Mucosa of rectum (tissue), 2 donors: Measurements from ENCODE around the gene GRIA3.
"Not testable (repeated sequence)": the region's sequence is repeated elsewhere in the genome, so short reads cannot be mapped to it uniquely, and the experiment has no call there.

Experiments
- H3K27ac ChIP-seq, 2 donors: one replicate each; pipeline ENCODE4 v1.7.0; 2013; ENCODE audit warnings: inconsistent platforms in 2 of 2, low read depth in 2 of 2, low read length in 2 of 2
- H3K27me3 ChIP-seq, 2 donors: one replicate each; pipeline ENCODE4 v1.7.0; 2013; ENCODE audit warnings: low read length in 2 of 2; ENCODE audit not compliant: control insufficient read depth in 2 of 2, insufficient read depth in 2 of 2
- H3K36me3 ChIP-seq, 2 donors: one replicate each; pipeline ENCODE4 v1.7.0; 2013; ENCODE audit warnings: low read length in 2 of 2; ENCODE audit not compliant: control insufficient read depth in 2 of 2, insufficient read depth in 2 of 2
- H3K4me1 ChIP-seq, 2 donors: one replicate each; pipeline ENCODE4 v1.7.0; 2013; ENCODE audit warnings: low read length in 2 of 2, mild to moderate bottlenecking in 1 of 2; ENCODE audit not compliant: control insufficient read depth in 2 of 2, insufficient read depth in 2 of 2
- H3K4me3 ChIP-seq, 2 donors: one replicate each; pipeline ENCODE4 v1.7.0; 2013; ENCODE audit warnings: low read length in 2 of 2
- H3K9ac ChIP-seq, 2 donors: one replicate each; pipeline ENCODE4 v1.7.0; 2013; ENCODE audit warnings: low read length in 2 of 2, low read depth in 1 of 2, mild to moderate bottlenecking in 1 of 2
- H3K9me3 ChIP-seq, 2 donors: one replicate each; pipeline ENCODE4 v1.7.0; 2013; ENCODE audit warnings: low read length in 2 of 2; ENCODE audit not compliant: control insufficient read depth in 2 of 2
- donor health status: healthy.
- donor health status: Normal muscosa, but diverticular disease.

Gene GRIA3

DNA sequence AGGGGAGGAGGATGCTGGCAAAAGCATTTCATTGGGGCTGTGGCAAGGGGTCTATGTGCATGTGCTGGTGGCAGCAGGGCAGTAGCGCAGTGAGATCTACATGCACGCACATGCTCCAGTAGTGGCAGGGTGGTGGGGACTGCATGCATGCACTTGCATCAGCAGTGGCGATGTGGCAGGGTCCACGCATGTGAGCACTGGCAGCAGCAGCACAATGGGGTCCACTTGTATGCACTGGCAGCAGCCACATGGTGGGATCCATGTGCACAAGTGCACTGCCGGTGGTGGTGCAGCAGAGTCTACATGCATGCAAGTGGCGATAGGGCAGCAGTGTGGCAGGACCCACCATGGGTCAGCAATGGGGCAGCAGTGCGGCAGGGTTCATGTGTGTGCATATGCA lies 315.7 kb downstream of the GRIA3 start:
- Histone ChIP-seq H3K27ac (no peak overlapping the region), H3K9ac (no peak overlapping the region), H3K4me1 (no peaks in the 10 kb centered on the region), H3K4me3 (no peak overlapping the region), H3K36me3 (no peaks in the 10 kb centered on the region), H3K27me3 (no peaks in the 10 kb centered on the region), H3K9me3 (no peaks in the 10 kb centered on the region)

DNA sequence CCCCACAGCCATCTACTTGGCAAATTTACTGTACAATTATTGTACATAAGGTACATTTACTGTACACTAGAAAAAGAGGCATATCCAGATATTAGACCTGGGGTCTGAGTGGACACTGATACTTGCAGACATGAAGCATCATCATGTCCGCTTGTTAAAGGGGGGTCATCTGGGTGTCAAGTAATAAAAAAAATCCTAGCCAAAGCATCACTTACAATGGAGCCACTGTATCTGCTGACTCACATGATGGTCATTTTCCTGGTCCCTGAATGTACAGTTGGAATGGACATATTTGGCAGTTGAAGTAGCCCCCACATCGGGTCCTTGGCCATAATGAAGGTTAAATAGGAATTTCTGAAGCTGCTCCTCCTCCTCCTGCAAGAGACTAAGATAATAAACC lies 320.0 kb downstream of the GRIA3 start:
- Histone ChIP-seq H3K27me3 (no peaks in the 10 kb centered on the region), H3K9ac (no peak overlapping the region), H3K36me3 (no peaks in the 10 kb centered on the region), H3K9me3 (no peaks in the 10 kb centered on the region), H3K4me1 (no peaks in the 10 kb centered on the region), H3K27ac (no peak overlapping the region), H3K4me3 (no peak overlapping the region)

DNA sequence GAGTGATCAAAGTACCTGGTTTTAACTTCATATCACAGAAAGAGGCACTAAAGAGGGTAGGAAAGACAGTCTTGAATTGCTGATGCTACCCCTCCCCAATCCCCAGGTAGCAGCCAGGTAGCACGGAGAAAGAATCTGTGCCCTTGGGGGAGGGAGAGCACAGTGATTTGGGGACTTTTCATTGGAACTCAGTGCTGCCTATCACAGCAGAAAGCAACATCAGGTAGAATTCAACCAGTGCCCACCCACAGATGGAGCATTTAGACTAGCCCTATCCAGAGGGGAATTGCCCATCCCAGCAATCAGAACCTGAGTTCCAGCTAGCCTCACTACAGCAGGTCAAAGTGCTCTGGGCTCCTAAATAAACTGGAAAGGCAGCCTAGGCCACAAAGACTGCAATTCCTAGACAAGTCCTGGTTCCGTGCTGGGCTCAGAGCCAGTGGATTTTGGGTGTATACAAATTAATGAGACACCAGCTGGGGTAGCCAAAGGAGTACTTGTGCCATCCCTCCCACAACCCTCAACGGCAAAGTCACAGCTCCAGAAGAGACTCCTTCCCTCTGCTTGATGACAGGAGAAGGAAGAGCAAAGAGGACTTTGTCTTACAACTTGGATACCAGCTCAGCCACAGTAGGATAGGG lies 320.7 kb downstream of the GRIA3 start:
- Histone ChIP-seq H3K9me3 (no peaks in the 10 kb centered on the region), H3K27ac (no peak overlapping the region), H3K27me3 (no peaks in the 10 kb centered on the region), H3K4me3 (no peak overlapping the region), H3K9ac (no peak overlapping the region), H3K36me3 (no peaks in the 10 kb centered on the region), H3K4me1 (no peaks in the 10 kb centered on the region)

DNA sequence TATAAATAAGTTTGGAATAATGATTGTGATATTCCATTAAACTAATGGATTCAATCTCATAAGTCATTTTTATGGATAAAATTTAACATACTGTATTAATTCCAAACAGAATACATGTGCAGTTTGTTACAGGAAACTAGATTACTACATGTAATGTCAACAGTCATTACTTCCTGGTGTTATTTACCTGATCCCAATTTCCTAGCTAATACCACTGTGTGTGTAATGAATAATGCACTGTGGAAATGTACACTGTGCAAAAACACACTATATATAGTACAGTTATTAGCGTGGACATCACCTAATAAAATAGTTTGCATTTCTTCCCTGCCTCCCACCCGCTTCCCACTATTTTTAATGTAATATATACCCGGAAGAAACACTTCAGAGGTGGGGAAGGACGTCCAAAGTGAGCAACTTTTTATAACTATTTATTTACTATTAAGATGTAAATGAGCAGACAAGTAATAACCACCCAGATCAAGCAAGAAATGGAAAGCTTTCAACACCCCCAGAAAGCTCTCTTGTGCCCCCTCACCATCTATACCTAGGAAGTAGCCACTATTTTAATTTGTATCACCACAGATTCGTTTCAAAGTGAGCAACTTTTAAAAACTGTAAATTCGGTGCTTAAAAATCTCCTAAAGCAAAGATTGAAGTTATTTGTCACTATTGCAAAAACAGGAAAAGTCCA lies 329.7 kb downstream of the GRIA3 start:
- no peak overlapping the region for H3K27ac ChIP-seq
- no peaks in the 10 kb centered on the region for H3K9me3 ChIP-seq

DNA sequence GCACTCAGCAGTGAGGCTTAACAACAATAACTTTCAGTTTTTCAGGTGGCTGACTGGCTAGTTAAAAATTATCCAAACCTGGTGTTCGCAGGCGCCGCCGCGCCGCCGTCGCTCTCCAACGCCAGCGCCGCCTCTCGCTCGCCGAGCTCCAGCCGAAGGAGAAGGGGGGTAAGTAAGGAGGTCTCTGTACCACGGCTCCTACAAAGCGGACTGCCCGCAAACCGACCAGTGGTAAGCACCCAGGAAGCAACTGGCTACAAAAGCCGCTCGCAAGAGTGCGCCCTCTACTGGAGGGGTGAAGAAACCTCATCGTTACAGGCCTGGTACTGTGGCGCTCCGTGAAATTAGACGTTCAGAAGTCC lies 330.2 kb downstream of the GRIA3 start:
- not testable (repeated sequence) for H3K36me3 ChIP-seq, H3K9me3 ChIP-seq, H3K27me3 ChIP-seq, H3K27ac ChIP-seq, H3K4me1 ChIP-seq, H3K9ac ChIP-seq
- peak overlapping the region in 1 of 2 donors; percentile 42 for H3K4me3 ChIP-seq

More for the DNA sequence above, 329.7 kb downstream of the GRIA3 start:
- Histone ChIP-seq H3K36me3 (no peaks in the 10 kb centered on the region), H3K9ac (no peak overlapping the region), H3K27me3 (no peaks in the 10 kb centered on the region), H3K4me3 (peak overlapping the region in 1 of 2 donors; percentile 42), H3K4me1 (no peaks in the 10 kb centered on the region)

DNA sequence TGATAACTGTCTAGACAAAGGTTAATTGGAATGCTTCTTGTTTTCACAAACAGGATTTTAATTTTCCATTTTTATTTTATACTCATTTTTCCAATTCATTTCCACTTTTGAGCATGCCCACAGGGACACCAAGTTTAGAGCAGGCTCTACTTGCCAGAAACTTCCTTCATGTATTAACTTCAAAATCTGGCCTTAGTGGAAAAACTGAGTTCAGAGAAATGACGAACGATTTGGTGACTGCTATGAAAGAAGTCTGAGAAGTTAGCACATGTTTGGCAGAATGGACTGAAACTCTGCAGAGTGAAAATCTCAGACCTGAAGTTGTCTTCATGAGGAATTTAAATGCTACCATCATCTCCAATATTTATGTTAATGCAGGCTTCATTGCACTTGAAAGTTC lies 334.7 kb downstream of the GRIA3 start:
- Histone ChIP-seq H3K27ac (no peak overlapping the region), H3K9ac (no peak overlapping the region), H3K4me3 (no peak overlapping the region), H3K27me3 (no peaks in the 10 kb centered on the region), H3K4me1 (no peaks in the 10 kb centered on the region), H3K9me3 (no peaks in the 10 kb centered on the region), H3K36me3 (no peaks in the 10 kb centered on the region)

DNA sequence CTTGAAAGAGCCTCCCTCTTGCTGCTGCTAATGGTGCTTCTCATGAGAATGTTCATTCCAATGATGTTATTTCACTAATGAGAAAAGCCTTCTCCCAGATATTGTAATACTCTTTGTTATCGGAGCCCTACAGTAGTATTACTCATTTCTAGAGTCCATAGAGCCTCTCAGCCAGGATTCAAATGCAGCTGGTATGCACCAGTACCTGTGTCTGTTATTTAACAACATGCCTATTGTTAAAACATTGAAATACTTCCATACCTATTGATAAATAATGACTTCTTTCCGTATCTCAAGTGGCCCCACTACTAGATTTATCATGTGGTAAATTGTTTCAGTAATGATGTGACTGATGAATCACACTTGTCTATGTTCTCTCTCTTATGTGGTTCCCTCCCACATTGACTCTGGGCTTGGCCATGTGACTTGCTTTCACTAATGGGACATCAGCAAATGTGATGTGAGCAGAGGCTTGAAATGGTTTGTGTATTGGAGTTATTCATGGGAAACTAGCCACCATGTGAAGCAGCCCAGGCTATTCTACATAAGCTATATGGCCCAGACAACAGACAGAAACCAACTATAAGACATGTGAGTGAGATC lies 341.1 kb downstream of the GRIA3 start:
- Histone ChIP-seq H3K36me3 (no peaks in the 10 kb centered on the region), H3K4me3 (no peak overlapping the region), H3K27me3 (no peaks in the 10 kb centered on the region), H3K4me1 (no peaks in the 10 kb centered on the region), H3K27ac (no peak overlapping the region), H3K9me3 (no peaks in the 10 kb centered on the region), H3K9ac (no peak overlapping the region)

DNA sequence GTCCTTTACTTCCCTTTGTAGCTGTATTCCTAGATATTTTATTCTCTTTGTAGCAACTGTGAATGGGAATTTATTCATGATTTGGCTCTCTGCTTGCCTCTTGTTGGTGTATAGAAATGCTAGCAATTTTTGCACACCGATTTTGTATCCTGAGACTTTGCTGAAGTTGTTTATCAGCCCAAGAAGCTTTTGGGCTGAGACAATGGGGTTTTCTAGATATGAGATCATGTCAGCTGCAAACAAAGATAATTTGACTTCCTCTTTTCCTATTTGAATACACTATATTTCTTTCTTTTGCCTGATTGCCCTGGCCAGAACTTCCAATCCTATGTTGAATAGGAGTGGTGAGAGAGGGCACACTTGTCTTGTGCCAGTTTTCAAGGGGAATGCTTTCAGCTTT lies 346.6 kb downstream of the GRIA3 start:
- not testable (repeated sequence) for H3K27me3 ChIP-seq, H3K9ac ChIP-seq, H3K9me3 ChIP-seq, H3K4me1 ChIP-seq, H3K4me3 ChIP-seq, H3K36me3 ChIP-seq, H3K27ac ChIP-seq
